NCI-H146 (cell line): ENCODE results near the gene SLC38A2.
A peak's percentile ranks its signal among the peaks of the same experiment; 100 is the strongest.

Source experiments
- DNase-seq: peaks from one replicate; lab custom pipeline; 2025; lab: John Stamatoyannopoulos, UW

The SLC38A2 gene

GRCh38 chr12:46374310-46374709 is 1.7 kb upstream of the SLC38A2 start:
- DNase-seq: no peak

- peak; percentile 63 for DNase-seq
Measured at GRCh38 chr12:46373301-46374296, 1.0 kb upstream of the SLC38A2 start.

- peak; percentile 83 for DNase-seq
Measured at GRCh38 chr12:46371718-46372543, 642 bp downstream of the SLC38A2 start.

- peak; percentile 89 for DNase-seq
Measured at GRCh38 chr12:46370792-46371717, 1.5 kb downstream of the SLC38A2 start.

- DNase-seq: no peak
Measured at GRCh38 chr12:46370380-46370734, 2.2 kb downstream of the SLC38A2 start.

- DNase-seq: no peak
Measured at GRCh38 chr12:46369474-46370379, 2.8 kb downstream of the SLC38A2 start.

- no peak for DNase-seq
Measured at GRCh38 chr12:46369095-46369473, 3.5 kb downstream of the SLC38A2 start.

GRCh38 chr12:46368684-46369083 is 3.9 kb downstream of the SLC38A2 start:
- DNase-seq: no peak

GRCh38 chr12:46368138-46368537 is 4.4 kb downstream of the SLC38A2 start:
- no peak for DNase-seq

GRCh38 chr12:46367351-46368029 is 5.1 kb downstream of the SLC38A2 start:
- no peak for DNase-seq

GRCh38 chr12:46366771-46367170 is 5.8 kb downstream of the SLC38A2 start:
- DNase-seq: no peak

GRCh38 chr12:46365951-46366379 is 6.6 kb downstream of the SLC38A2 start:
- DNase-seq: no peak

GRCh38 chr12:46364777-46365580 is 7.6 kb downstream of the SLC38A2 start:
- no peak for DNase-seq

- no peak for DNase-seq
Measured at GRCh38 chr12:46364300-46364696, 8.3 kb downstream of the SLC38A2 start.

- no peak for DNase-seq
Measured at GRCh38 chr12:46363582-46364299, 8.8 kb downstream of the SLC38A2 start.

- DNase-seq: no peak
Measured at GRCh38 chr12:46362895-46363581, 9.5 kb downstream of the SLC38A2 start.

GRCh38 chr12:46361667-46362034 is 10.9 kb downstream of the SLC38A2 start:
- no peak for DNase-seq
